H1 (cell line): ENCODE measurements around the gene GALNT11. TPM values are rescaled to one million over a fixed set of nuclear protein-coding genes. Genes with fewer than 3 reads are reported as not detected.
"Not testable (repeated sequence)": the region's sequence is repeated elsewhere in the genome, so short reads cannot be mapped to it uniquely, and the experiment has no call there.

Source experiments
- CTCF ChIA-PET: fragments of 300-600 bp; sonication (Branson Sonifier 250); formaldehyde crosslinking; loops from one replicate; lab custom pipeline; 2021; ENCODE audit not compliant: partially characterized antibody; lab: Charles Lee
- POLR2A ChIA-PET: fragments of 300-600 bp; sonication (Branson Sonifier 250); formaldehyde crosslinking; loops from one replicate; lab custom pipeline; 2021; ENCODE audit warnings: inconsistent platforms; ENCODE audit not compliant: partially characterized antibody; lab: Charles Lee
- DNase-seq, 2 experiments: peaks; one replicate each; pipeline versions ENCODE4 v3.0.0 to v3.0.0-alpha.2; 2010 to 2022; ENCODE audit warnings: low spot score in 2 of 2, low read depth in 1 of 2, mixed read lengths in 1 of 2
- FAIRE-seq: peaks from 2 replicates; lab custom pipeline; 2011; peaks lifted over from hg19 to GRCh38; lab: Jason Lieb, UNC
- H2AFZ ChIP-seq: 2 replicates; pipeline ENCODE4 v1.8.1; 2012; ENCODE audit warnings: low read length, inconsistent platforms
- H2AK5ac ChIP-seq: 2 replicates; pipeline ENCODE4 v1.6.1; 2013; ENCODE audit warnings: low read depth, low read length
- H2BK120ac ChIP-seq: replicated peaks from 2 replicates; pipeline ENCODE3; 2013; ENCODE audit warnings: low read depth, low read length, inconsistent platforms
- H2BK12ac ChIP-seq: 2 replicates; pipeline ENCODE4 v1.6.1; 2013; ENCODE audit warnings: low read depth, low read length
- H2BK15ac ChIP-seq: 2 replicates; pipeline ENCODE4 v1.6.1; 2013; ENCODE audit warnings: low read length
- H2BK20ac ChIP-seq: 2 replicates; pipeline ENCODE4 v1.6.1; 2013; ENCODE audit warnings: low read length
- H2BK5ac ChIP-seq: 2 replicates; pipeline ENCODE4 v1.6.1; 2013; ENCODE audit warnings: low read depth, low read length
- H3K14ac ChIP-seq: 2 replicates; pipeline ENCODE4 v1.6.1; 2013; ENCODE audit warnings: inconsistent platforms; ENCODE audit not compliant: insufficient read length
- H3K18ac ChIP-seq: 2 replicates; pipeline ENCODE4 v1.6.1; 2013; ENCODE audit warnings: low read length; ENCODE audit errors: extremely low read depth
- H3K23ac ChIP-seq: 2 replicates; pipeline ENCODE4 v1.6.1; 2013; ENCODE audit warnings: inconsistent platforms; ENCODE audit not compliant: insufficient read length
- H3K23me2 ChIP-seq: 2 replicates; pipeline ENCODE4 v1.6.1; 2013; ENCODE audit warnings: low read depth, low read length
- H3K27ac ChIP-seq: 2 replicates; pipeline ENCODE4 v1.6.1; 2011; ENCODE audit warnings: low read depth, low read length, inconsistent platforms
- H3K27me3 ChIP-seq, 4 experiments: replicated peaks in 1 of 4; 1 replicate in 1 of 4; 2 replicates in 3 of 4; pipeline versions ENCODE4 v1.6.1 to v1.8.1; 2011 to 2013; ENCODE audit warnings: low read length in 3 of 4, mild to moderate bottlenecking in 3 of 4, inconsistent platforms in 2 of 4, mixed read lengths in 2 of 4, moderate library complexity in 1 of 4; ENCODE audit not compliant: control insufficient read depth in 3 of 4, insufficient read depth in 3 of 4; ENCODE audit errors: extremely low read depth in 1 of 4
- H3K36me3 ChIP-seq, 4 experiments: 2 replicates each; pipeline versions ENCODE4 v1.6.1 to v1.8.1; 2011 to 2013; ENCODE audit warnings: mild to moderate bottlenecking in 4 of 4, low read length in 3 of 4, moderate library complexity in 2 of 4, control low read depth in 1 of 4, inconsistent platforms in 1 of 4; ENCODE audit not compliant: insufficient read depth in 4 of 4, control insufficient read depth in 2 of 4
- H3K4ac ChIP-seq: replicated peaks from 2 replicates; pipeline ENCODE3; 2013; ENCODE audit warnings: low read length, low read depth, mixed read lengths, inconsistent platforms; ENCODE audit not compliant: insufficient read length
- H3K4me1 ChIP-seq, 4 experiments: replicated peaks in 1 of 4; 1 replicate in 1 of 4; 2 replicates in 3 of 4; pipeline versions ENCODE4 v1.6.1 to v1.8.1; 2011 to 2013; ENCODE audit warnings: low read length in 3 of 4, inconsistent platforms in 2 of 4, mixed read lengths in 1 of 4; ENCODE audit not compliant: insufficient read depth in 4 of 4, control insufficient read depth in 3 of 4
- H3K4me2 ChIP-seq, 2 experiments: 2 replicates each; pipeline versions ENCODE4 v1.6.1 to v1.8.1; 2011 to 2013; ENCODE audit warnings: low read depth in 2 of 2, low read length in 2 of 2, control low read depth in 1 of 2, inconsistent platforms in 1 of 2, mild to moderate bottlenecking in 1 of 2; ENCODE audit not compliant: insufficient read depth in 1 of 2
- H3K4me3 ChIP-seq, 4 experiments: fragments of 200-600, 300-600 bp in 1 of 4; sonication (generic), shearing (Covaris generic), sonication (Bioruptor Twin) in 1 of 4; 2 replicates each; pipeline versions ENCODE4 v1.5.1 to v1.8.1; 2011 to 2016; ENCODE audit warnings: low read length in 4 of 4, low read depth in 3 of 4, control low read depth in 2 of 4, inconsistent platforms in 2 of 4, mild to moderate bottlenecking in 2 of 4, mixed read lengths in 1 of 4, moderate library complexity in 1 of 4; ENCODE audit not compliant: insufficient read depth in 2 of 4; ENCODE audit errors: extremely low read depth in 1 of 4
- H3K56ac ChIP-seq: replicated peaks from 2 replicates; pipeline ENCODE3; 2013; ENCODE audit warnings: low read depth, mild to moderate bottlenecking, mixed read lengths, low read length, inconsistent platforms; ENCODE audit not compliant: insufficient read length
- H3K79me1 ChIP-seq: 2 replicates; pipeline ENCODE4 v1.6.1; 2013; ENCODE audit warnings: low read depth, low read length, control low read depth
- H3K79me2 ChIP-seq, 2 experiments: 2 replicates each; pipeline versions ENCODE4 v1.6.1 to v1.8.1; 2012 to 2013; ENCODE audit warnings: low read length in 2 of 2, mild to moderate bottlenecking in 2 of 2, inconsistent platforms in 1 of 2; ENCODE audit not compliant: insufficient read depth in 2 of 2, control insufficient read depth in 1 of 2
- H3K9ac ChIP-seq, 4 experiments: replicated peaks in 1 of 4; 1 replicate in 1 of 4; 2 replicates in 3 of 4; pipeline versions ENCODE4 v1.6.1 to v1.8.1; 2011 to 2013; ENCODE audit warnings: low read depth in 3 of 4, low read length in 3 of 4, control low read depth in 2 of 4, mild to moderate bottlenecking in 2 of 4, moderate library complexity in 2 of 4, inconsistent platforms in 1 of 4; ENCODE audit errors: extremely low read depth in 1 of 4
- H3K9me3 ChIP-seq, 2 experiments: 2 replicates each; pipeline versions ENCODE4 v1.6.1 to v1.8.1; 2012 to 2013; ENCODE audit warnings: mild to moderate bottlenecking in 2 of 2, moderate library complexity in 2 of 2, control low read depth in 1 of 2, inconsistent platforms in 1 of 2, low read depth in 1 of 2, low read length in 1 of 2, mixed read lengths in 1 of 2; ENCODE audit not compliant: insufficient read depth in 2 of 2
- H4K20me1 ChIP-seq, 2 experiments: replicated peaks in 1 of 2; 2 replicates each; pipeline versions ENCODE3 to v1.8.1; 2011 to 2013; ENCODE audit warnings: inconsistent platforms in 2 of 2, low read length in 2 of 2, mild to moderate bottlenecking in 1 of 2; ENCODE audit not compliant: insufficient read depth in 2 of 2, control insufficient read depth in 1 of 2
- H4K5ac ChIP-seq: 2 replicates; pipeline ENCODE4 v1.6.1; 2013; ENCODE audit warnings: low read length, low read depth, mixed read lengths, inconsistent platforms; ENCODE audit not compliant: insufficient read length
- H4K8ac ChIP-seq: 2 replicates; pipeline ENCODE4 v1.8.0; 2013; ENCODE audit warnings: mild to moderate bottlenecking, moderate library complexity, low read length, inconsistent platforms; ENCODE audit not compliant: insufficient read depth; ENCODE audit errors: extremely low read depth
- H4K91ac ChIP-seq: replicated peaks from 2 replicates; pipeline ENCODE3; 2013; ENCODE audit warnings: low read length, mixed read lengths, inconsistent platforms; ENCODE audit not compliant: insufficient read length
- WGBS, 2 experiments: shearing (Covaris generic) in 1 of 2; methylation state at CpG; one replicate each; pipeline versions ENCODE4 v1.1.6 to v1.1.7; 2013 to 2015; ENCODE audit warnings: low lambda C conversion rate in 2 of 2, mixed read lengths in 2 of 2, inconsistent platforms in 1 of 2, low coverage in 1 of 2, missing lambda C conversion rate in 1 of 2; ENCODE audit not compliant: insufficient replicate concordance in 2 of 2, insufficient coverage in 1 of 2, insufficient read length in 1 of 2; ENCODE audit errors: extremely low coverage in 1 of 2, missing lambda C conversion rate in 1 of 2; 5-methylcytosine and 5-hydroxymethylcytosine counted together
- polyA plus RNA-seq, 7 experiments: library from polyadenylated mRNA; depleted of rRNA in 3 of 7; stranded (reverse) in 5 of 7; unstranded in 2 of 7; fragments of >200 nt in 5 of 7; fragments of 200-250 nt in 2 of 7; gene quantifications; 1 replicate in 5 of 7; 2 replicates in 1 of 7; 4 replicates in 1 of 7; pipeline versions ENCODE4 v1.2.1 to v1.2.3, GENCODE V29; 2011 to 2013; ENCODE audit warnings: missing spikeins in 2 of 7, mixed read lengths in 2 of 7
- total RNA-seq: library from RNA; stranded (reverse); fragmentation: NEBNext Ultra II Directional; extraction: Animal tissue kit (Norgen Biotek cat#: 25700); gene quantifications from 2 replicates; pipeline ENCODE4 v1.2.1, GENCODE V29; 2021

Gene GALNT11
- total and polyA plus RNA-seq, 2 of the 8 experiments (the other 6 are each of a cell fraction or from before 2014, with no cell fraction given), result 20.5 to 23.2 TPM

DNA sequence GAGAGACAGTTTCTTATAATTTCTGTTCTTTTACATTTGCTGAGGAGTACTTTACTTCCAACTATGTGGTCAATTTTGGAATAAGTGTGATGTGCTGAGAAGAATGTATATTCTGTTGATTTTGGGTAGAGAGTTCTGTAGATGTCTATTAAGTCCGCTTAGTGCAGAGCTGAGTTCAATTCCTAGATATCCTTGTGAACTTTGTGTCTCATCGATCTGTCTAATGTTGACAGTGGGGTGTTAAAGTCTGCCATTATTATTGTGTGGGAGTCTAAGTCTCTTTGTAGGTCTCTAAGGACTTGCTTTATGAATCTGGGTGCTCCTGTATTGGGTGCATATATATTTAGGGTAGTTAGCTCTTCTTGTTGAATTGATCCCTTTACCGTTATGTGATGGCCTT lies 38.3 kb downstream of the GALNT11 start:
- H2AK5ac ChIP-seq, H3K4me3 ChIP-seq, H2BK15ac ChIP-seq, DNase-seq, H2BK5ac ChIP-seq, H4K20me1 ChIP-seq, H2BK20ac ChIP-seq, H4K91ac ChIP-seq, H2BK120ac ChIP-seq, H3K4me1 ChIP-seq, H3K9ac ChIP-seq, H3K4ac ChIP-seq, H3K79me2 ChIP-seq, POLR2A ChIA-PET, H3K14ac ChIP-seq, FAIRE-seq, H3K4me2 ChIP-seq, H3K23ac ChIP-seq, H3K27me3 ChIP-seq, H3K79me1 ChIP-seq, H2AFZ ChIP-seq, H3K23me2 ChIP-seq, H4K8ac ChIP-seq, H3K18ac ChIP-seq, H3K56ac ChIP-seq, H3K27ac ChIP-seq, H4K5ac ChIP-seq, H2BK12ac ChIP-seq, H3K36me3 ChIP-seq: not testable (repeated sequence)
- CTCF ChIA-PET, result interaction anchor here (0.6 kb wide), 1 partner anchor 156 kb away, joined by 4 read pairs; no protein-coding TSS in a partner anchor
- 89% methylated on average over 3 of the region's 3 CpGs; no CpG with 5 or more reads in 1 of the 2 experiments for WGBS, 2 experiments
- H3K9me3 ChIP-seq, result peaks cover 11 to 17% of the 10 kb centered on the region in 2 experiments

DNA sequence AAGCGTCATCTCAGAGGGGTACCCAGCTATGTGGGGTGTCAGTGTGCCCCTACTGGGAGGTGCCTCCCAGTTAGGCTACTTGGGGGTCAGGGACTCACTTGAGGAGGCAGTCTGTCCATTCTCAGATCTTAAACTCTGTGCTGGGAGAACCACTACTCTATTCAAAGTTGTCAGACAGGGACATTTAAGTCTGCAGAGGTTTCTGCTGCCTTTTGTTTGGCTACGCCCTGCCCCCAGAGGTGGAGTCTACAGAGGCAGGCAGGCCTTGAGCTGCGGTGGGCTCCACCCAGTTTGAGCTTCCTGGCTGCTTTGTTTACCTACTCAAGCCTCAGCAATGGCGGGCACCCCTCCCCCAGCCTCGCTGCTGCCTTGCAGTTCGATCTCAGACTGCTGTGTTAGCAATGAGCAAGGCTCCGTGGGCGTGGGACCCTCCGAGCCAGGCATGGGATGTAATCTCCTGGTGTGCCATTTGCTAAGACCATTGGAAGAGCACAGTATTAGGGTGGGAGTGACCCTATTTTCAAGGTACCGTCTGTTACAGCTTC lies 40.4 kb downstream of the GALNT11 start:
- POLR2A ChIA-PET, result interaction anchor here (1.3 to 1.7 kb wide), 2 partner anchors 9 to 11 kb away, joined by 3 to 4 read pairs; no protein-coding TSS in a partner anchor
- not testable (repeated sequence) for H4K91ac ChIP-seq, H4K20me1 ChIP-seq, H2BK20ac ChIP-seq, H3K27ac ChIP-seq, H3K9ac ChIP-seq, H3K14ac ChIP-seq, H3K4me1 ChIP-seq, H3K23me2 ChIP-seq, H3K79me2 ChIP-seq, H2BK12ac ChIP-seq, H3K36me3 ChIP-seq, H2AFZ ChIP-seq, DNase-seq, H2AK5ac ChIP-seq, FAIRE-seq, H3K56ac ChIP-seq, H2BK15ac ChIP-seq, H3K79me1 ChIP-seq, H3K23ac ChIP-seq, H4K5ac ChIP-seq, H4K8ac ChIP-seq, H3K4me2 ChIP-seq, H2BK120ac ChIP-seq, H3K27me3 ChIP-seq, H3K4me3 ChIP-seq, H3K18ac ChIP-seq, H2BK5ac ChIP-seq, H3K4ac ChIP-seq
- CTCF ChIA-PET, result interaction anchor here (1.1 to 2.1 kb wide), 3 partner anchors 10 to 37 kb away, joined by 3 to 8 read pairs (median 3); no protein-coding TSS in a partner anchor
- 83% methylated on average over 10 of the region's 10 CpGs; no CpG with 5 or more reads in 1 of the 2 experiments for WGBS, 2 experiments
- peaks cover 17 to 28% of the 10 kb centered on the region in 2 experiments for H3K9me3 ChIP-seq
